Omental fat pad (tissue), 4 donors: Measurements from ENCODE around the gene TPMT. TPM values are rescaled to one million over a fixed set of nuclear protein-coding genes. Genes with fewer than 3 reads are reported as not detected.

Experiments
- ATAC-seq: fragments of 150-250 bp; one replicate; pipeline ENCODE4 v1.9.1; 2016; ENCODE audit warnings: mild to moderate bottlenecking, moderate library complexity; ENCODE audit not compliant: low FRiP score
- DNase-seq: peaks from one replicate; pipeline ENCODE4 v3.0.0-alpha.2; 2019; ENCODE audit warnings: low spot score
- total RNA-seq, 4 donors: library from RNA; depleted of rRNA; stranded (reverse); fragments of >200 nt; gene quantifications; one replicate each; pipeline ENCODE4 v1.1.0, GENCODE V29; 2016
- TF ChIP-seq, protein P1 (sequence below), 3 donors: fragments of 450-650 bp; IDR thresholded peaks; one replicate each; pipeline ENCODE4 v1.5.1; 2016 to 2017; ENCODE audit warnings: antibody characterized with exemption in 3 of 3, mild to moderate bottlenecking in 3 of 3, moderate library complexity in 2 of 3

The TPMT gene
- total RNA-seq, 4 donors from 2014 or later = 4.5 to 7.2 (median 6.8) TPM

DNA sequence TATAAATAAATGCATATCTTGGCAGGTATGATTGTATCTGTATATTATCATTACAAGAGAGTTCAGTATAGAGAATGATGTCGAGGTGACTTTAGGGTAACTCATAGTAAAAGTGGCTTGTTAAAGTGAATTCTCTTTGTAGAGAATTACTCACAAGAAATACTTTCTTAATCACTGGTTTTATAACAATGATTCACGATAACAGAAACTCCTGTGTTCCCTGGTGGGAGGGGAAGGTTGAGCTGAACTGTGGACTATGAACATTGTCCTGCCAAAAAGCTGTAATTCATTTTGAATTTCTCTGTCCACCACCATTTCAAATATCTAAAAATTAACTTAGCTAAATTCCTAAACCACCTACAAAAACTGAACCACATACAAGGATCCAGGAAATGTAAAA lies 7.7 kb downstream of the TPMT start:
- no peak for DNase-seq
- ATAC-seq = no peak
- TF ChIP-seq, protein P1, sequence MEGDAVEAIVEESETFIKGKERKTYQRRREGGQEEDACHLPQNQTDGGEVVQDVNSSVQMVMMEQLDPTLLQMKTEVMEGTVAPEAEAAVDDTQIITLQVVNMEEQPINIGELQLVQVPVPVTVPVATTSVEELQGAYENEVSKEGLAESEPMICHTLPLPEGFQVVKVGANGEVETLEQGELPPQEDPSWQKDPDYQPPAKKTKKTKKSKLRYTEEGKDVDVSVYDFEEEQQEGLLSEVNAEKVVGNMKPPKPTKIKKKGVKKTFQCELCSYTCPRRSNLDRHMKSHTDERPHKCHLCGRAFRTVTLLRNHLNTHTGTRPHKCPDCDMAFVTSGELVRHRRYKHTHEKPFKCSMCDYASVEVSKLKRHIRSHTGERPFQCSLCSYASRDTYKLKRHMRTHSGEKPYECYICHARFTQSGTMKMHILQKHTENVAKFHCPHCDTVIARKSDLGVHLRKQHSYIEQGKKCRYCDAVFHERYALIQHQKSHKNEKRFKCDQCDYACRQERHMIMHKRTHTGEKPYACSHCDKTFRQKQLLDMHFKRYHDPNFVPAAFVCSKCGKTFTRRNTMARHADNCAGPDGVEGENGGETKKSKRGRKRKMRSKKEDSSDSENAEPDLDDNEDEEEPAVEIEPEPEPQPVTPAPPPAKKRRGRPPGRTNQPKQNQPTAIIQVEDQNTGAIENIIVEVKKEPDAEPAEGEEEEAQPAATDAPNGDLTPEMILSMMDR (IDR thresholded peaks at IDR 0.05) = no peak

DNA sequence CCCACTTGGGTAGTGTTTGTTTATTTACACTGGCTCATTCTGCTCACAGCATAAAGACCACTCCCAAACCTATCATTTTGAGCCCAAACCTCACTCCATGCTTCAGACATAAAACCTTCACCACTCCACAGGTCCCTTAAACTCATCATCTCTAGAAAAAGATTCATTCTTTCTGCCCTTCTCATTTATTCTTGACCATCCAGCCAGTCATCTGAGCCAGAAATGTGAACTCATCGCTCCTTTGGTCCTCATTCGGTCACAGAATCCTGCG lies 12.4 kb downstream of the TPMT start:
- TF ChIP-seq, protein P1 (IDR thresholded peaks at IDR 0.05) = no peak
- DNase-seq = no peak
- ATAC-seq = no peak

DNA sequence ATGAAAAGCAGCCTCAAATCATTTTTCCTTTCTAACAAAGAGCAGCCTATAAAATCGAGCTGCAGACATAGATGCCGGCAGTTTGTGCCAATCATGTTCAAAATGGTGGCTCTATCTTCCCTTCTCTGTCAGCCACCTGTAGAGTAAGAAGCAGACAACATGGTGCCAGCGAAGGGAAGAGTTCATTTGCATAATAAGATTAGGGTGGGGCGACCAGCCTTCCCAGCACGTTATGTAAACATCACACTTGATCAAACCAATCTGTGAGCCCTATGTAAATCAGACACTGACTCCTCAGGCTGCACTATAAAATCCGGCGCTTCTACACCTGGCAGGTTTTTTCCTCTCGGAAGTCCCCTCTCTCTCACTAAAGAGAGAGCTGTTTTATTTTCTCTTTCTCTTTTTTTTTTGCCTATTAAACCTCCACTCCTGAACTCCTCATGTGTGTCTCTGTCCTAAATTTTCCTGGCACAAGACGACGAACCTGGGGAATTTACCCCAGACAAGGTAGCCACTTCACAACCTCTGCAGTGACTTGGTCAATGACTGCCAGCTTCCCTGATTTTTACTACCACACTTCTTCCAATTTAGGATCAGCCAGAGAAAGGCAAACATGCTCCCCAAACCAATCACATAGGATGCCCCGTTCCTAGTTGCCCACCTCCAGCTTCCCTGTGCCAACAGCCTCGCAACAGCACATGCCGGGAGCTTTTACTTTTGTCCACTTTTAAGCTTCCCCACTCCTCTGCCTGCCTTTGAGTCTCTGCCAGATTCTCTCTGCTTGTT lies 12.9 kb downstream of the TPMT start:
- TF ChIP-seq, protein P1 (IDR thresholded peaks at IDR 0.05) = no peak
- ATAC-seq = no peak
- DNase-seq = no peak

DNA sequence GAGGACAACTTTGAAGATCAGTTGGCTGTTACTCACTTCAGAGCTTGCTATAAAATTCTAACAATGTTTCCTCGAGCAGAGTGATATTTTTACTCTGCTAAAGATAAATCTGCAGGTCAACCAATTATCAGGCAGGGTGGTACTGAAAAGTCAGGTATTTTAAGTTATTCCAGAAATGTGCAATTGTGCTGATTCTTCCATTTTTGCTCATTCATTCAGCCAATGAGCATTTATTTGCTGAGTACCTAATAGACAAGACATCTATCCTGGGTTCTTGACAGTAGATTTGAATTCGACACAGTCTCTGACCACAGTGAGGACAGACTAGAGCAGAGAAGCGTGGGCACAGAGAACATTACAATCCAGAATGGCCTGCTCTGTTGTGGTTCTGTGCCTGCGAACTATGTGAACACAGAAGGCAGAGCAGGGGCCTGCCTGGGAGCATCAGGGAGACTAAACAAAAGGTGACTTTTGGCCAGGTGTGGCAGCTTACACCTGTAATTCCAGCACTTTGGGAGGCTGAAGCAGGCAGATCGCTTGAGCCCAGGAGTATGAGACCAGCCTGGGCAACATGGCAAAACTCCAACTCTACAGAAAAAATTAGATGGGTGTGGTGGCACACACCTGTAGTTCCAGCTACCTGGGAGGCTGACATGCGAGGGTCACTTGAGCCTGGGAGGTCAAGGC lies 14.8 kb downstream of the TPMT start:
- TF ChIP-seq, protein P1 (IDR thresholded peaks at IDR 0.05) = no peak
- DNase-seq (no peak), ATAC-seq (no peak)

DNA sequence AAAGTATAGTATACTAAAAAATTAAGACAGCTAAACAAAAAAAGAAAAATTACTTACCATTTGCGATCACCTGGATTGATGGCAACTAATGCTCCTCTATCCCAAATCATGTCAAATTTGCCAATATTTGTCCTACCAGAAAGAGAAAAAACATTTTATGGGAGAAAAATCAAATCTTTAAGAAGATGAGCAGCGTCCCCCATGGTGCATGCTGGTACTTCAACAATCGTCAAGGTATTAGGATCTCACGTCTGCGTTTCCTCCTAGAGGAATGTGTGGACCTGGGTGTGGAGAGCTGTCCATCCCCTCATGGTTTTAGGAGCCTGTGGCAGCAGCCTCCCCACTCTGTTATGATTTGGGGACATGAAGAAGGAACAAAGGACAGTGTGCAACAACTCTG lies 16.0 kb downstream of the TPMT start:
- DNase-seq (no peak), ATAC-seq (no peak)
- TF ChIP-seq, protein P1 (IDR thresholded peaks at IDR 0.05) = no peak

DNA sequence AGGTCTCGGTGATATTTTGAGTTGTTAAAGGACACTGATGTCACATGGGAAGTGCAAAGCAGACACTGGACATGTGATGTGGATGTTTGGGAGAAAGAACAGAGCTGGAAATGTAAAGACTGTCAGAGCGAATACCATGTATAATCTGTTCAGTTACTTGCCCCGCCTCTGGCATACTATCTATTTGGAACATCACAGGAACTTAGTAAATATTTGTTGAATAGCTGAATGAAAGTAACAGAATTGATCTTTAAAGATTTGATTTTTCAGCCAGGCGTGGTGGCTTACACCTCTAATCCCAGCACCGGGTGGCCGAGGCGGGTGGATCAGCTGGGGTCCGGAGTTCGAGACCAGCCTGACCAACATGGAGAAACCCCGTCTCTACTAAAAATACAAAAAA lies 18.6 kb downstream of the TPMT start:
- TF ChIP-seq, protein P1 (IDR thresholded peaks at IDR 0.05) = no peak
- DNase-seq = no peak
- ATAC-seq = no peak

DNA sequence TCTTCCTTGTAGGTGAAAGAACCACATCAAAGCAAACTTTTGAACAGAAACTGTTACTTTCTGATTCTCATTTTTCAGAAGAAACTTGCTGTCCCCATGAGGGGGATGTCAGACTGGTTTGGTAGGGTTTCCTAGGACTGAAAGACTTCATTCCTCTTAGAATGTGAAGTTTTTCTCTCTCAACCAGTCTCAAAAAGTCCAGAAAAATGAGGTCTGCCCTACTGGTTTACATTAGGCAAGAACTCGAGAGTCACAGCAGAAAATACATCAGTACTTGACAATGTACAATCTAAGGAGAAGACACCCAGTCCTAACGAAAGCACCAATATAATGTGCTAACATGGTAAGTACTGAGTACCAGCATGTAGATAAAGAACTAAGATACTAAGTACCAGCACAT lies 19.7 kb downstream of the TPMT start:
- TF ChIP-seq, protein P1 (IDR thresholded peaks at IDR 0.05) = no peak
- DNase-seq (no peak), ATAC-seq (no peak)
